Left ventricle myocardium superior (tissue), 1 donor: ENCODE data around the gene KANSL1. TPM values are rescaled to one million over a fixed set of nuclear protein-coding genes. Genes with fewer than 3 reads are reported as not detected.
A peak's percentile ranks its signal among the peaks of the same experiment; 100 is the strongest.
"Not testable (repeated sequence)": the region's sequence is repeated elsewhere in the genome, so short reads cannot be mapped to it uniquely, and the experiment has no call there.

Experiments used
- ATAC-seq: fragments of 200-7000 bp; cut with Tn5 transposase; one replicate; pipeline ENCODE4 v1.9.1; 2020; ENCODE audit warnings: mild to moderate bottlenecking, moderate library complexity
- DNase-seq: peaks from one replicate; pipeline ENCODE4 v3.0.0-alpha.2; 2020
- intact Hi-C: fragments of 100-400 bp; cut with micrococcal nuclease; formaldehyde crosslinking; loops from one replicate; pipeline ENCODE4 v1.11.0; 2022
- total RNA-seq: library from RNA; stranded (reverse); fragmentation: NEBNext Ultra II Directional; extraction: Animal tissue kit (Norgen Biotek cat#: 25700); gene quantifications from one replicate; pipeline ENCODE4 v1.2.1, GENCODE V29; 2021
- donor health status: DM: no; HTN: yes; CAD: no; lungs with severe emphysema.

Gene KANSL1
- total RNA-seq, 1 donor from 2014 or later: 26.9 TPM

DNA sequence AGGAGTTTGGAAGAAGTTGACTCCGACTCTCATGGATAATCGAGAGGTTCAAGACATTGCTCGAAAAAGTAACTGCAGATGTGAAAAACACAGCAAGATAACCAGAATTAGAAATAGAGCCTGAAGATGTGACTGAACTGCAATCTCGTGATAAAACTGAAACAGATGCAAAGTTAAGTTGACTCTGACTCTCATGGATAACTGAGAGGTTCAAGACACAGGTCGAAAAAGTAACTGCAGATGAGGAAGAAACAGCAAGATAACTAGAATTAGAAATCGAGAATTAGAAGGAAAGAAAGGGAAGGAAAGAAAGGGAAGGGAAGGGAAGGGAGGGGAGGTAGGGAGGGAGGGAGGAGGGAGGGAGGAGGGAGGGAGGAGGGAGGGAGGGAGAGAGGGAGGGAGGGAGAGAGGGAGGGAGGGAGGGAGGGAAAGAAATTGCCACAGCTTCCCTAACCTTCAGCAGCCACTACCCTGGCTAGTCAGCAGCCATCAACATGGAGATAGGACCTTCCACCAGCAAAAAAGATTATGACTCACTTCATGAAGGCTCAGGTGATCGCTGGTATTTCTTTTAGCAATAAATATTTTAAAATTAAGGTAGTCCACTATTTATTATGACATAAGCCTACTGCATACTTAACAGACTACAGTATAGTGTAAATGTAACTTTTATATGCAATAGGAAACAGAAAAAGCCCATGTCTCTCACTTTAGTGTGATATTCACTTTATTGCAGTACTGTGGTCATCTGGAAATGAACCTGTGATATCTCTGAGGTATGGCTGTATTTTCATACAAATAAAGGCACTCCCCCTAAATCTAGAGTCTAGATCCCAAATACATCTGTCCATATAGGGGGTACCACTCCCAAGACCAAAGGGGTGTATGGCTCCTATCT lies 68.3 kb downstream of the KANSL1 start:
- DNase-seq (no peak), ATAC-seq (no peak)
- intact Hi-C loops: no loop called here

- ATAC-seq (no peak), DNase-seq (no peak)
- intact Hi-C loops: no loop called here
Measured at GRCh38 chr17:46123607-46124006, 69.6 kb downstream of the KANSL1 start.

DNA sequence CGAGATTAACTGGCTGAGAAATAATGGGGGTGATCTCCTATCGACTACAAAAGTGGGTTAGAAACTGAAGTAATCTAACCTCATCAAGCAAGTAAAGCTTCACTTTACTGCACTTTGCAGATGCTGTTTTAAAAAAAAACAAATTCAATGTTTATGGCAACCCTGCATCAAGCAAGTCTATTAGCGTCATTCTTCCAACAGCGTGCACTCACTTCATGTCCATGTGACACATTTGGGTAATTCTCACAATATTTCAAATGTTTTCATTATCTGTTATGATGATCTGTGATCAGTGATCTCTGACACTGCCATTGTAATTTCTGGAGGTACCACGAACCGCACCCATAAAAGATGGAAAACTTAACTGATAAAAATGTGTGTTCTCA lies 70.8 kb downstream of the KANSL1 start:
- DNase-seq (no peak), ATAC-seq (no peak)
- intact Hi-C loops: no loop called here

GRCh38 chr17:46121841-46122485 lies 71.3 kb downstream of the KANSL1 start:
- intact Hi-C loops: no loop called here
- DNase-seq: no peak

DNA sequence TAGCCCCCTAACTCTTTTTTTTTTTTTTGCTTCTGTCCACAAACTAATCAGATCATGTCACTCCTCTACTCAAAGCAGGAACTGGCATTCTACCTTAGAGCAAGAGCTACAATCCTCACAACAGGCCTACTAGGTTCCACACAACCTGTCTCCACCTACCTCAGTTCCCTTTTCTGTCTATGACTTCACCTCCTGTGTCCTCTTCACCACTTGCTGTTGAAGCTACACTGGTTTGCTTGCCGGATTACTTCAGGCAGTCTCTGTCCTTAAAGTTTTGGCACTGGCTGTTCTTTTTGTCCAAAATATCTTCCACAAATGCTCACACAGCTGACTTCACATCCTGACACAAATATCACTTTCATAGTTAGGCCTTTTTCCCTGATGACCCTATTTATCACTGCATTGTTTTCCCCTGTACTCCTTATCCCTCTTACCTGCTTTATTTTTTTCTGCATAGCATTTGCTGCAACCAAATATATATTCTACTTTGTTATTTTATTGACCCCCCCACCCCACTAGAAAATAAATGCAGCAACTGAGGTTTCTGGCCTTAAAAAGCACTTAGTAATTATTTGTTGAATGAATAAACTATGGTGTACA lies 72.0 kb downstream of the KANSL1 start:
- intact Hi-C loops: no loop called here
- no peak for DNase-seq
- ATAC-seq: peak; percentile 76

More at GRCh38 chr17:46121841-46122485, 71.3 kb downstream of the KANSL1 start:
- ATAC-seq: no peak

DNA sequence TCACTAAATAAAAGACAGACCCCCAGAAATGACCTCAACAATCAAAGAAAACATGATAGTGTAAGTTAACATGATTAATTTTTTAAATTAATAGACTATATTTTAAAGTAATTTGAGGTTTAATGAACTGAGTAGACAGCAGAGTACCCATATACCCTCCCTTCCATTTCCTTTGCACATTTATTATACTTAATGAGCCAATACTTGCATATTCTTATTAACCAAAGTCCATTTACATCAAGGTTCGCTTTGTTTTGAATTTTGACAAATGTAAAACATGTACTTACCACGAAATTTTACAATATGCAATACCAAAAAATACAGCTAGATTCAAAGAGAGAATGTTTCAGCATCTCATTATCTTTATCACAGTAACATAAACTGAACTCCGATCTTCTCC lies 72.7 kb downstream of the KANSL1 start:
- intact Hi-C loops: no loop called here
- ATAC-seq (no peak), DNase-seq (no peak)

GRCh38 chr17:46120078-46120477 lies 73.2 kb downstream of the KANSL1 start:
- DNase-seq (no peak), ATAC-seq (no peak)
- intact Hi-C loops: no loop called here

- ATAC-seq (no peak), DNase-seq (no peak)
- intact Hi-C loops: no loop called here
Measured at GRCh38 chr17:46118964-46119363, 74.3 kb downstream of the KANSL1 start.

DNA sequence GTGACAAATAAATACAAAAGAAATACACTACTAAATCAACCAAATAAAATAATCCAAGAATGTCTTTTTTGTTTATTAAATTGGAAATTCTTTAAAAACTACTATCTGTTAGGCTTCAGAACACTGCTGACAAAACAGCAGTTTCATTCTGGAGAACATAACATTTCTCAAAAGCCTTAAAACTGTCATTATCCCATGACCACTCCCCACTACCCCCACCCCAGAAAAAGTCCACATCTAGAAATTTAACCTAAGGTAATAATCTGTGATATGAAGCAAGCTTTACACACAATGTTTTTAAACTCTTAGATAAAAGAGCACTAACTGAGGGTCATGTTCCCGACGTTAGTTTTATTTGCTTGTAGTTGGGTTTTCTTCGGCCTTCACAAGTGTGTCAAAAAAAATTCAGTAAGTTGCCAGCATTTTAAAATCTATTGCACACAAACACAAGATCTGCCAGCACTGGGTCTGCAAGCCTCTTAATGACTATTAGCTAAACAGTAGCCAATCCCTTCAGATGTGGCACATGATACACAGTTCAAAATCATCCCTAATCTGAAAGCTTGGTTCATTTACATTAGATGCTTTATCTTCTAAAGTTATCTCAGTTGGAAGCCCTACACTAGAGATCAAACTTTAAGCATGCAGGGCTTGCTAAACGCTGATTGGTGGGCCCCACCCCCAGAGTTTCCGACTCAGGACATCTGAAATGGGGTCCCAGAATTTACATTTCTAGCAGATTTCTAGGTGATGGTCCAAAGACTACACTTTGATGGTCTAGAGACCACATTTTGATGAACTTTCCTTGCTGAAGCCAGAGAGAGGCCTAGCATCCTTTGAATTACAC lies 75.2 kb downstream of the KANSL1 start:
- DNase-seq (no peak), ATAC-seq (no peak)
- intact Hi-C loops: no loop called here

DNA sequence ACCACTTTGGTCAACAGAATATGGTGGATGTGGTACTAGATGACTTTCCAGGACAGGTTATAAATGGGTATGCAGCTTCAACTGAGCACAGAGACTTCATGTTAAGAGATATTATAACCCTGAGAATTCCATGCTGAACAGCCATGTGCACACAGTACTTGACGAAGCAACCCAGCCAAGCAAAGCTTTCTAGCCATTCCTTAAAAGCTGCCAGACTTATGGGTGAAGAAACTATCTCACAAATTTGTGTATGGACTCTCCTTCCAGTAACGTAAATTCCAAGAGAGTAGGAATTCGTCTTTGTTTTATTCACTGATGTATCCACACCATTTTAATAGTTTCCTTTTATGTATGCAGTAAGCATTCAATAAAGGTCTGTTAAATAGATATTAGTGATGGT lies 76.1 kb downstream of the KANSL1 start:
- no peak for ATAC-seq
- intact Hi-C loops: no loop called here
- DNase-seq: no peak

DNA sequence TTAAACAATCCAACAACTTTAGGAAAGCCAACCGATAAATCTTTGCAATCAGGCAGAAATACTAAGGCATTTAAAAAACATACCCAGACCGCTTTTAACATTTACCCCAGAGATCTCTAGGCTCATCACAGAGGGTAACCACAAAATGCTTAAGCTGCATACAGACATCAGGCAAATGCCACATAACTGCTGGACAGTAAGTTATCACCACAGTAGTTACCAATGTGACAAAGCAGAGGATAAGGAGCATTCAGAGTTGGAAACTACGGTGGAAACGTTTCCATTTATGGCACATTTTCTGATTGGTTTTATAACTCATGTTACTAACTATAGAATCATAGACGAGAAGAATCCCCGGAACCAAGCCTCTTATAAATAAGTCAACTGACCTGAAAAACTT lies 77.5 kb downstream of the KANSL1 start:
- intact Hi-C loops: no loop called here
- no peak for DNase-seq
- peak; percentile 78 for ATAC-seq

GRCh38 chr17:46111236-46111635 lies 82.0 kb downstream of the KANSL1 start:
- intact Hi-C loops: not testable (repeated sequence)

GRCh38 chr17:46110219-46110618 lies 83.0 kb downstream of the KANSL1 start:
- no peak for DNase-seq
- intact Hi-C loops: no loop called here
- ATAC-seq: no peak

More at GRCh38 chr17:46111236-46111635, 82.0 kb downstream of the KANSL1 start:
- not testable (repeated sequence) for ATAC-seq, DNase-seq

DNA sequence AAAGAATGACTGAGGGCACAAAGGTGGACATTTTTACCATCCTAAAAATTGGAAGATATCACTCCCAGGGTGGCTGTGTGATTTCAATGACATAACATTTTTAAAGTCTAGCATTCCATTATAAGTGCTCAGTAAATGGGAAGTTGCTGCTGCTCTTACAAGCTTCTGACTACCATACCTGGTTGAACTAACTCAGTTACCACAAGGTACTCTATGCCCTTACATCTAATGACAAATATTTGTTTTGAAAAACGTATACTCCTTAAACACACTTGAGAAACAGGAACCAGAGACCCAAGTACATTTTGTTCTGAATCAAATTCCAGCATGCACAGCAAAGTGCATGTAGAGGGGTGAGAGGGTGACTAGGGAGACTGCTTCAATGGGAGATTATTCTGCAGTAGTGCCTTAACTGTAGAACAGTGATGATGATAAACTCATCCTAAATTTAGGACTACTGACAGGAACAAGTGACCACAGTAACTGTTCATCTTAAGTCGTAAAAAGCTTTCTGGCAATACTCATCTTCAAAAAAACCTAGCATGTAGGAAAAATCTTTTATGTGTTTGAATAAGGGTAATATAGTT lies 83.5 kb downstream of the KANSL1 start:
- intact Hi-C loops: no loop called here
- peak; percentile 66 for ATAC-seq
- DNase-seq: no peak

GRCh38 chr17:46108550-46109110 lies 84.6 kb downstream of the KANSL1 start:
- ATAC-seq (peak; percentile 22), DNase-seq (no peak)
- intact Hi-C loops: no loop called here

DNA sequence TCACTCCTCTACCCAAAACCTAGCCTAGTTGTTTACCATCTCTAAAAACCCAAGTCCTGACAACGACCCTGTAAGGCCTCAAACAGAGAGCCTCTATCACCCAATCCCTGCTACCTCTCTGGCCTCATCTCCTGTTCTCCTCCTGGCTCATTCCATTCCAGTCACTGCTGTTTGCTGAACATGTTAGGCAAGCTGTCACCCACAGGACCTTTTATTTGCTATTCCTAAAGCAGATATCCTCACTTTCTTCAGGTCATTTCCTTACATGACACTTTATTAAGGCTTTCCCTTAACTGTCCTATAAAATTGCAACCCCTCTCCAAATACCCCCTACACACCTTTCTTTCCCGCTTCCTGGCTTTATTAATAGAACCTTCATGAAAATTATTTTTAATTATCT lies 85.1 kb downstream of the KANSL1 start:
- intact Hi-C loops: no loop called here
- ATAC-seq: peak; percentile 20

GRCh38 chr17:46106966-46107644 lies 86.1 kb downstream of the KANSL1 start:
- ATAC-seq: peak; percentile 29
- intact Hi-C loops: no loop called here
- no peak for DNase-seq

More for the DNA sequence above, 85.1 kb downstream of the KANSL1 start:
- DNase-seq: no peak

DNA sequence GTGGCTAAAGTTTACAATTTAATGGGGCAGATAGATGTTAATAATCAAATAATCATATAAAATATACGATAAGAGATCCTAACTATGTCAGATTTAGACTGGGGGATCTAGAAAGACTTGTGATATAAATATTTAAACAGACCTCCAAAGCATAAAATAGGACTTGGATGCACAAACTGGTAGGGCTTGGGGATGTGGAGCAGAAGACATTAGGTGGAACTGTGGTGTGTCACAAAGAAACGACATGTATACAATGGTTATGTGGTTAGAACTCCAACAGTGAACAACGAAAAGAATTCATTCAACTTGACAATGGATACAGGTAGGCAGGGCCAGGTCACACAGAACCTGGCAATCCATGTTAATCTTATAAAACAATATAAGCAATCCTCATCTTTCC lies 90.4 kb downstream of the KANSL1 start:
- intact Hi-C loops, DNase-seq, ATAC-seq: not testable (repeated sequence)
